MM.1S (cell line): ENCODE results near the gene MED25.

ENCODE experiments used
- DNase-seq: peaks from one replicate; pipeline ENCODE4 v3.0.0-alpha.2; 2015
- H2AFZ ChIP-seq: fragments of 300-600 bp; sonication (generic); 2 replicates; pipeline ENCODE4 v1.6.0; 2016; ENCODE audit warnings: antibody characterized with exemption, low read length
- H3F3A ChIP-seq: fragments of 300-600 bp; sonication (generic); 2 replicates; pipeline ENCODE4 v1.6.1; 2016; ENCODE audit warnings: mild to moderate bottlenecking, antibody characterized with exemption, low read length, moderate library complexity, mixed read lengths; ENCODE audit not compliant: insufficient read depth
- H3K27ac ChIP-seq: fragments of 300-600 bp; sonication (generic); 2 replicates; pipeline ENCODE4 v1.5.1; 2016; ENCODE audit warnings: mild to moderate bottlenecking, low read length
- H3K27me3 ChIP-seq: fragments of 300-600 bp; sonication (generic); replicated peaks from 2 replicates; pipeline ENCODE4 v1.6.0; 2016; ENCODE audit warnings: low read length; ENCODE audit not compliant: insufficient read depth
- H3K36me3 ChIP-seq: fragments of 300-600 bp; sonication (generic); replicated peaks from 2 replicates; pipeline ENCODE4 v1.6.1; 2016; ENCODE audit warnings: mild to moderate bottlenecking, low read length, mixed read lengths; ENCODE audit not compliant: insufficient read depth
- H3K4me1 ChIP-seq: fragments of 300-600 bp; sonication (generic); 2 replicates; pipeline ENCODE4 v1.6.1; 2016; ENCODE audit warnings: low read length, mixed read lengths
- H3K4me2 ChIP-seq: fragments of 300-600 bp; sonication (generic); 2 replicates; pipeline ENCODE4 v1.6.0; 2016; ENCODE audit warnings: low read depth, low read length
- H3K4me3 ChIP-seq: fragments of 300-600 bp; sonication (generic); 2 replicates; pipeline ENCODE4 v1.5.1; 2016; ENCODE audit warnings: low read length, mixed read lengths
- H3K79me2 ChIP-seq: fragments of 300-600 bp; sonication (generic); 2 replicates; pipeline ENCODE4 v1.6.1; 2016; ENCODE audit warnings: mixed run types, low read length, mixed read lengths
- H3K9ac ChIP-seq: fragments of 300-600 bp; sonication (generic); 2 replicates; pipeline ENCODE4 v1.6.1; 2016; ENCODE audit warnings: low read length, mixed read lengths
- H3K9me2 ChIP-seq: fragments of 300-600 bp; sonication (generic); replicated peaks from 2 replicates; pipeline ENCODE4 v1.6.1; 2016; ENCODE audit warnings: mild to moderate bottlenecking, low read length, mixed read lengths; ENCODE audit not compliant: insufficient read depth
- H3K9me3 ChIP-seq: fragments of 300-600 bp; sonication (generic); replicated peaks from 2 replicates; pipeline ENCODE4 v1.6.1; 2016; ENCODE audit warnings: mild to moderate bottlenecking, low read length, mixed read lengths; ENCODE audit not compliant: insufficient read depth
- H4K20me1 ChIP-seq: fragments of 300-600 bp; sonication (generic); 2 replicates; pipeline ENCODE4 v1.6.1; 2016; ENCODE audit warnings: mild to moderate bottlenecking, low read length, moderate library complexity, mixed read lengths; ENCODE audit not compliant: insufficient read depth
- EZH2 ChIP-seq: fragments of 300-600 bp; sonication (generic); optimal IDR thresholded peaks from 2 replicates; pipeline ENCODE3; 2017; ENCODE audit warnings: low read depth, mild to moderate bottlenecking, antibody characterized with exemption, low read length, mixed read lengths
- EZH2phosphoT487 ChIP-seq: fragments of 300-600 bp; sonication (generic); IDR thresholded peaks from 2 replicates; pipeline ENCODE4 v1.6.1; 2018; ENCODE audit warnings: antibody characterized with exemption, low read length
- TF ChIP-seq, protein P1 (sequence below): fragments of 300-600 bp; sonication (generic); IDR thresholded peaks from 2 replicates; pipeline ENCODE4 v1.5.1; 2016; ENCODE audit warnings: antibody characterized with exemption, low read length, mixed read lengths

The MED25 gene

DNA sequence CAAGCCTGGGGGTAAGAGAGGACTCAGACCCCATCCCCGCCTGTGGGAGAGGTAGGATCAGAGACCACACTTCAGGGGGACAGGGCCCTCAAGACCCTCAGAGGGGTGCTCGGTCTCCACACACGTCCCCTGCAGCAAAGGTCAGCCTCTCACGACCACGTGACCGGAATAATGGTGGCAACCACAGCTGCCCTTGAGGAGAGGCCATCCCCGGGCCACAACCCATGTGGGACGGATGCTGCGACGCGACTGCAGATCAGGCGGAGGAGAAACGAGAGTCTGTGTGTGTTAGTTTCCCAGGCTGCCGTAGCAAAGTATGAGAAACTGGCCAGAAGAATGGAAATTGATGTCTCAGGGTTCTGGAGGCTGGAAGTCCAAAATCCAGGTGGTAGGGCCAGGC, 8.9 kb downstream of the MED25 start:
- Histone ChIP-seq H3K9me3 (no peaks in the 10 kb centered on the region), H3K4me1 (no peaks in the 10 kb centered on the region), H2AFZ (no peak overlapping the region), H3K4me3 (no peak overlapping the region), H3F3A (no peaks in the 10 kb centered on the region), H3K27ac (no peak overlapping the region), H3K79me2 (peaks cover 36% of the 10 kb centered on the region), H3K36me3 (no peaks in the 10 kb centered on the region; the same call in 1 of the 2 replicates), H3K27me3 (no peaks in the 10 kb centered on the region), H3K4me2 (no peak overlapping the region), H3K9ac (no peak overlapping the region), H4K20me1 (no peaks in the 10 kb centered on the region), H3K9me2 (no peaks in the 10 kb centered on the region)
- no peak for DNase-seq
- TF ChIP-seq, protein P1, sequence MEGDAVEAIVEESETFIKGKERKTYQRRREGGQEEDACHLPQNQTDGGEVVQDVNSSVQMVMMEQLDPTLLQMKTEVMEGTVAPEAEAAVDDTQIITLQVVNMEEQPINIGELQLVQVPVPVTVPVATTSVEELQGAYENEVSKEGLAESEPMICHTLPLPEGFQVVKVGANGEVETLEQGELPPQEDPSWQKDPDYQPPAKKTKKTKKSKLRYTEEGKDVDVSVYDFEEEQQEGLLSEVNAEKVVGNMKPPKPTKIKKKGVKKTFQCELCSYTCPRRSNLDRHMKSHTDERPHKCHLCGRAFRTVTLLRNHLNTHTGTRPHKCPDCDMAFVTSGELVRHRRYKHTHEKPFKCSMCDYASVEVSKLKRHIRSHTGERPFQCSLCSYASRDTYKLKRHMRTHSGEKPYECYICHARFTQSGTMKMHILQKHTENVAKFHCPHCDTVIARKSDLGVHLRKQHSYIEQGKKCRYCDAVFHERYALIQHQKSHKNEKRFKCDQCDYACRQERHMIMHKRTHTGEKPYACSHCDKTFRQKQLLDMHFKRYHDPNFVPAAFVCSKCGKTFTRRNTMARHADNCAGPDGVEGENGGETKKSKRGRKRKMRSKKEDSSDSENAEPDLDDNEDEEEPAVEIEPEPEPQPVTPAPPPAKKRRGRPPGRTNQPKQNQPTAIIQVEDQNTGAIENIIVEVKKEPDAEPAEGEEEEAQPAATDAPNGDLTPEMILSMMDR: no peak
- TF ChIP-seq EZH2phosphoT487 (no peak), EZH2 (no peak)

DNA sequence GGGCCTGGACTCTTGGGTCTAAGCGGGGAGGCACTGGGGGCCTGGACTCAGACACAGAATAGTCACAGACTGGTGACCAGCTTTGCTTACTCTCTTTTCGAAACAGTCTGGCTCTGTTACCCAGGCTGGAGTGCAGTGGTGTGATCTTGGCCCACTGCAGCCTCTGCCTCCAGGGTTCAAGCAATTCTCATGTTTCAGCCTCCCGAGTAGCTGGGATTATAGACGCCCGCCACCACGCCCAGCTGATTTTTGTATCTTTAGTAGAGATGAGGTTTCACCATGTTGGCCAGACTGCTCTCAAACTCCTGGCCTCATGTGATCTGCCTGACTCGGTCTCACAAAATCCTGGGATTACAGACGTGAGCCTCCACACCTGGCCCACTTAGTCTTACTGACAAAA, 11.1 kb downstream of the MED25 start:
- no peak overlapping the region for H2AFZ ChIP-seq
- TF ChIP-seq EZH2phosphoT487: no peak
- TF ChIP-seq, protein P1: no peak
- no peak for TF ChIP-seq EZH2
- H3K4me1 ChIP-seq: no peaks in the 10 kb centered on the region
- H3F3A ChIP-seq: no peaks in the 10 kb centered on the region
- no peaks in the 10 kb centered on the region for H3K9me2 ChIP-seq
- H3K79me2 ChIP-seq: peaks cover 23% of the 10 kb centered on the region
- H4K20me1 ChIP-seq: no peaks in the 10 kb centered on the region
- no peak overlapping the region for H3K9ac ChIP-seq
- no peak overlapping the region for H3K4me3 ChIP-seq
- no peak overlapping the region for H3K27ac ChIP-seq
- H3K27me3 ChIP-seq: no peaks in the 10 kb centered on the region
- no peaks in the 10 kb centered on the region; the same call in 1 of the 2 replicates for H3K36me3 ChIP-seq
- no peak overlapping the region for H3K4me2 ChIP-seq
- no peak for DNase-seq
- H3K9me3 ChIP-seq: no peaks in the 10 kb centered on the region

DNA sequence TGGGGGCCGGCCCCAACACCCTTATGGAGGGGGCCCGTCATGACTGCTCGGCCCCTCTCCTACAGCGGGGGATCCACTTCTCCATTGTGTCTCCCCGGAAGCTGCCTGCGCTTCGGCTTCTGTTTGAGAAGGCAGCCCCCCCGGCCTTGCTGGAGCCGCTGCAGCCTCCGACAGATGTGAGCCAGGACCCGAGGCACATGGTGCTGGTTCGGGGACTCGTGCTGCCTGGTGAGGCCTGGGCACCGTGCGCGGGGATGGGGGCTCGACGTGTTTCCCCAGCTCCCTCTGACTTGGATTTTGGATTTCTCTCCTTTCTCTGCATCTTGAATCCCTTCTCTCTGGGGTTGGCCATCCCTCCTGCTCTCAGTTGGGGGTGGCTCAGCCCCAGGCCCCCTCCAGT, 11.6 kb downstream of the MED25 start:
- Histone ChIP-seq H3K9me3 (no peaks in the 10 kb centered on the region), H3K27me3 (no peaks in the 10 kb centered on the region), H3K36me3 (no peaks in the 10 kb centered on the region; the same call in 1 of the 2 replicates), H3K4me1 (no peaks in the 10 kb centered on the region), H3K9ac (no peak overlapping the region), H3K4me3 (no peak overlapping the region), H3K4me2 (no peak overlapping the region), H4K20me1 (no peaks in the 10 kb centered on the region), H2AFZ (no peak overlapping the region), H3K27ac (no peak overlapping the region), H3F3A (no peaks in the 10 kb centered on the region), H3K79me2 (peaks cover 17% of the 10 kb centered on the region), H3K9me2 (no peaks in the 10 kb centered on the region)
- no peak for TF ChIP-seq EZH2
- TF ChIP-seq EZH2phosphoT487: no peak
- TF ChIP-seq, protein P1: no peak
- DNase-seq: no peak
